ENCODE measurements around the gene LPP. TPM values are rescaled to one million over a fixed set of nuclear protein-coding genes. Genes with fewer than 3 reads are reported as not detected.

Gene LPP
- total and polyA plus RNA-seq, 9 donors, result 15.9 to 280 (median 134) TPM

- Histone ChIP-seq H3K4me3 (no peak overlapping the region), H3K36me3 (no peaks in the 10 kb centered on the region), H3K4me1 (ENCODE audit: insufficient read depth) (peaks cover 19% of the 10 kb centered on the region), H3K9me3 (no peaks in the 10 kb centered on the region), H3K27me3 (no peaks in the 10 kb centered on the region), H3K27ac (peak overlapping the region; percentile 17 to 55)
- 30 to 42% (median 31%) methylated on average over 9 of the region's 9 CpGs for WGBS, 3 donors
- peak; percentile 71 to 90 (median 83) for DNase-seq
- intact Hi-C loops (cut with DNase I), result loop anchor here in 1 of 4 donors (10.0 kb wide), 1 partner anchor 604 kb away; the partner anchor contains the start of gene BCL6
- TF ChIP-seq EP300 (IDR thresholded peaks at IDR 0.05), result no peak
- TF ChIP-seq POLR2A (IDR thresholded peaks at IDR 0.05), result no peak
- TF ChIP-seq CTCF (IDR thresholded peaks at IDR 0.05), result no peak
Measured at GRCh38 chr3:188348435-188349244, 194.7 kb downstream of the LPP start.

GRCh38 chr3:188349351-188349901 lies 195.5 kb downstream of the LPP start:
- DNase-seq, result peak in 1 of 5 donors; percentile 41
- TF ChIP-seq CTCF (IDR thresholded peaks at IDR 0.05) (no peak), POLR2A (IDR thresholded peaks at IDR 0.05) (no peak), EP300 (IDR thresholded peaks at IDR 0.05) (no peak)
- no peaks in the 10 kb centered on the region for H3K27me3 ChIP-seq
- no peak overlapping the region for H3K4me3 ChIP-seq
- peaks cover 19% of the 10 kb centered on the region for H3K4me1 ChIP-seq (ENCODE audit: insufficient read depth)
- no peaks in the 10 kb centered on the region for H3K36me3 ChIP-seq
- H3K27ac ChIP-seq, result peak overlapping the region; percentile 17 to 55
- intact Hi-C loops (cut with DNase I), result loop anchor here in 1 of 4 donors (10.0 kb wide), 1 partner anchor 605 kb away; the partner anchor contains the start of gene BCL6
- WGBS, 3 donors, result 49 to 58% (median 55%) methylated on average over 7 of the region's 7 CpGs
- no peaks in the 10 kb centered on the region for H3K9me3 ChIP-seq

GRCh38 chr3:188349933-188350332 lies 196.0 kb downstream of the LPP start:
- 52 to 57% (median 53%) methylated on average over 4 of the region's 4 CpGs for WGBS, 3 donors
- Histone ChIP-seq H3K9me3 (no peaks in the 10 kb centered on the region), H3K4me3 (no peak overlapping the region), H3K36me3 (no peaks in the 10 kb centered on the region), H3K4me1 (ENCODE audit: insufficient read depth) (peaks cover 19% of the 10 kb centered on the region), H3K27me3 (no peaks in the 10 kb centered on the region), H3K27ac (no peak overlapping the region)
- intact Hi-C loops (cut with DNase I), result loop anchor here in 1 of 4 donors (10.0 kb wide), 1 partner anchor 605 kb away; the partner anchor contains the start of gene BCL6
- TF ChIP-seq CTCF (IDR thresholded peaks at IDR 0.05) (no peak), POLR2A (IDR thresholded peaks at IDR 0.05) (no peak), EP300 (IDR thresholded peaks at IDR 0.05) (no peak)
- no peak for DNase-seq

- 96 to 97% (median 97%) methylated on average over 2 of the region's 2 CpGs for WGBS, 3 donors
- H3K4me3 ChIP-seq, result no peak overlapping the region
- H3K27me3 ChIP-seq, result no peaks in the 10 kb centered on the region
- peaks cover 18% of the 10 kb centered on the region for H3K4me1 ChIP-seq (ENCODE audit: insufficient read depth)
- intact Hi-C loops (cut with DNase I), result no loop called here
- TF ChIP-seq CTCF (IDR thresholded peaks at IDR 0.05) (no peak), POLR2A (IDR thresholded peaks at IDR 0.05) (no peak), EP300 (IDR thresholded peaks at IDR 0.05) (no peak)
- no peak for DNase-seq
- no peaks in the 10 kb centered on the region for H3K36me3 ChIP-seq
- H3K27ac ChIP-seq, result no peak overlapping the region
- no peaks in the 10 kb centered on the region for H3K9me3 ChIP-seq
Measured at GRCh38 chr3:188350961-188351360, 197.0 kb downstream of the LPP start.

Data from ovary (tissue), 9 donors.